GM12878 (cell line): ENCODE results near the gene RARA.

Source experiments
- EP300 ChIP-seq, 2 experiments: fragments of 150-350 bp in 1 of 2; IDR thresholded peaks; 2 replicates each; pipeline ENCODE4 v1.6.1; 2011 to 2012; ENCODE audit warnings: low read depth in 2 of 2, low read length in 2 of 2, borderline replicate concordance in 1 of 2, improper control_type of control experiment in 1 of 2, inconsistent platforms in 1 of 2; ENCODE audit not compliant: control insufficient read depth in 1 of 2
- ETV6 ChIP-seq, 2 experiments: fragments of 450-650 bp in 1 of 2; IDR thresholded peaks in 1 of 2; conservative IDR thresholded peaks in 1 of 2; 2 replicates each; pipeline ENCODE4 v1.6.1; 2014; ENCODE audit warnings: antibody characterized with exemption in 1 of 2, borderline replicate concordance in 1 of 2, low read depth in 1 of 2, mild to moderate bottlenecking in 1 of 2, moderate library complexity in 1 of 2
- RAD51 ChIP-seq: fragments of 450-650 bp; IDR thresholded peaks from 2 replicates; pipeline ENCODE4 v1.6.1; 2016; ENCODE audit warnings: moderate library complexity, mild to moderate bottlenecking, inconsistent platforms
- TBL1XR1 ChIP-seq: IDR thresholded peaks from 2 replicates; pipeline ENCODE4 v1.6.1; 2012; ENCODE audit warnings: low read depth, low read length, improper control_type of control experiment
- TCF12 ChIP-seq: IDR thresholded peaks from 2 replicates; pipeline ENCODE4 v1.6.1; 2011; ENCODE audit warnings: low read depth, mild to moderate bottlenecking, low read length
- TCF7 ChIP-seq: IDR thresholded peaks from 2 replicates; pipeline ENCODE4 v1.6.1; 2014; ENCODE audit warnings: antibody characterized with exemption, borderline replicate concordance
- ZNF384 ChIP-seq: IDR thresholded peaks from 2 replicates; pipeline ENCODE4 v1.6.1; 2012; ENCODE audit warnings: low read depth, mild to moderate bottlenecking, low read length, improper control_type of control experiment, borderline replicate concordance
- TF ChIP-seq, protein P1 (sequence below), 3 experiments: IDR thresholded peaks in 2 of 3; conservative IDR thresholded peaks in 1 of 3; 2 replicates each; pipeline ENCODE4 v1.5.1; 2011; ENCODE audit warnings: low read depth in 3 of 3, low read length in 3 of 3, mild to moderate bottlenecking in 3 of 3, control low read depth in 2 of 3, moderate library complexity in 2 of 3, inconsistent platforms in 1 of 3, mixed read lengths in 1 of 3; ENCODE audit not compliant: control insufficient read depth in 2 of 3, insufficient read depth in 1 of 3; ENCODE audit errors: extremely low read depth in 1 of 3
- TF ChIP-seq, protein P2 (sequence below): IDR thresholded peaks from 2 replicates; pipeline ENCODE4 v1.6.1; 2011; ENCODE audit warnings: borderline replicate concordance, low read depth, mild to moderate bottlenecking, moderate library complexity, low read length; ENCODE audit not compliant: insufficient read depth, poor library complexity, severe bottlenecking

DNA sequence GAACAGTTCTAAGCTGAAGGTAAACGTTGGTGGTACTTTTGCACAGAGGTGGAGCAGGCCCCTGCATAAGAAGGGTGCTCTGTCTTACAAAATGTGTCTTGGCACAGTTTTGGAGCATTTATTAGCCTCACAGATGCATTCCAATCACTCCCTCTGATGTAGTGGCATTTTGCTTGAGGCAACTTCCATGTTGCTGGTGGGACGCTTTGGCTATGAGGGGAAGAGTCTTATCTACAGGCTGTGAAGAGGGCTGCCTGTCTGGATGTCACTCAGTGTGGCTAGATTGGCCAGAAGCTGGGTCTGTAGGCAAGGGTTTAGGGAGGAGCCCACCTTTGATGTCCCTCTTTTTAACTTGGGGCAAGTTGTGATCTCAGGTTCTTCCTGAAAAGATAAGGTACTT, 2.6 kb upstream of the RARA start:
- TF ChIP-seq EP300 (IDR thresholded peaks at IDR 0.05; ENCODE audit: borderline replicate concordance in 1 of 2, control insufficient read depth in 1 of 2, low read depth in 2 of 2, low read length in 2 of 2): no peak
- TF ChIP-seq, protein P1, sequence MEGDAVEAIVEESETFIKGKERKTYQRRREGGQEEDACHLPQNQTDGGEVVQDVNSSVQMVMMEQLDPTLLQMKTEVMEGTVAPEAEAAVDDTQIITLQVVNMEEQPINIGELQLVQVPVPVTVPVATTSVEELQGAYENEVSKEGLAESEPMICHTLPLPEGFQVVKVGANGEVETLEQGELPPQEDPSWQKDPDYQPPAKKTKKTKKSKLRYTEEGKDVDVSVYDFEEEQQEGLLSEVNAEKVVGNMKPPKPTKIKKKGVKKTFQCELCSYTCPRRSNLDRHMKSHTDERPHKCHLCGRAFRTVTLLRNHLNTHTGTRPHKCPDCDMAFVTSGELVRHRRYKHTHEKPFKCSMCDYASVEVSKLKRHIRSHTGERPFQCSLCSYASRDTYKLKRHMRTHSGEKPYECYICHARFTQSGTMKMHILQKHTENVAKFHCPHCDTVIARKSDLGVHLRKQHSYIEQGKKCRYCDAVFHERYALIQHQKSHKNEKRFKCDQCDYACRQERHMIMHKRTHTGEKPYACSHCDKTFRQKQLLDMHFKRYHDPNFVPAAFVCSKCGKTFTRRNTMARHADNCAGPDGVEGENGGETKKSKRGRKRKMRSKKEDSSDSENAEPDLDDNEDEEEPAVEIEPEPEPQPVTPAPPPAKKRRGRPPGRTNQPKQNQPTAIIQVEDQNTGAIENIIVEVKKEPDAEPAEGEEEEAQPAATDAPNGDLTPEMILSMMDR (IDR thresholded peaks at IDR 0.05 in 2 of 3, conservative IDR thresholded peaks at IDR 0.05 in 1 of 3; ENCODE audit: control insufficient read depth in 2 of 3, extremely low read depth in 1 of 3, insufficient read depth in 1 of 3, low read depth in 3 of 3, low read length in 3 of 3): no peak
- no peak for TF ChIP-seq ZNF384
- TF ChIP-seq, protein P2, sequence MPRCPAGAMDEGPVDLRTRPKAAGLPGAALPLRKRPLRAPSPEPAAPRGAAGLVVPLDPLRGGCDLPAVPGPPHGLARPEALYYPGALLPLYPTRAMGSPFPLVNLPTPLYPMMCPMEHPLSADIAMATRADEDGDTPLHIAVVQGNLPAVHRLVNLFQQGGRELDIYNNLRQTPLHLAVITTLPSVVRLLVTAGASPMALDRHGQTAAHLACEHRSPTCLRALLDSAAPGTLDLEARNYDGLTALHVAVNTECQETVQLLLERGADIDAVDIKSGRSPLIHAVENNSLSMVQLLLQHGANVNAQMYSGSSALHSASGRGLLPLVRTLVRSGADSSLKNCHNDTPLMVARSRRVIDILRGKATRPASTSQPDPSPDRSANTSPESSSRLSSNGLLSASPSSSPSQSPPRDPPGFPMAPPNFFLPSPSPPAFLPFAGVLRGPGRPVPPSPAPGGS: no peak
- TF ChIP-seq TCF12: no peak
- no peak for TF ChIP-seq RAD51
- TF ChIP-seq TCF7: no peak
- no peak for TF ChIP-seq TBL1XR1
- no peak for TF ChIP-seq ETV6 (conservative IDR thresholded peaks at IDR 0.05 in 1 of 2, IDR thresholded peaks at IDR 0.05 in 1 of 2; ENCODE audit: borderline replicate concordance in 1 of 2, low read depth in 1 of 2)
